ENCODE measurements around the gene ACVR2B.
"Not testable (repeated sequence)": the region's sequence is repeated elsewhere in the genome, so short reads cannot be mapped to it uniquely, and the experiment has no call there.

The ACVR2B gene

DNA sequence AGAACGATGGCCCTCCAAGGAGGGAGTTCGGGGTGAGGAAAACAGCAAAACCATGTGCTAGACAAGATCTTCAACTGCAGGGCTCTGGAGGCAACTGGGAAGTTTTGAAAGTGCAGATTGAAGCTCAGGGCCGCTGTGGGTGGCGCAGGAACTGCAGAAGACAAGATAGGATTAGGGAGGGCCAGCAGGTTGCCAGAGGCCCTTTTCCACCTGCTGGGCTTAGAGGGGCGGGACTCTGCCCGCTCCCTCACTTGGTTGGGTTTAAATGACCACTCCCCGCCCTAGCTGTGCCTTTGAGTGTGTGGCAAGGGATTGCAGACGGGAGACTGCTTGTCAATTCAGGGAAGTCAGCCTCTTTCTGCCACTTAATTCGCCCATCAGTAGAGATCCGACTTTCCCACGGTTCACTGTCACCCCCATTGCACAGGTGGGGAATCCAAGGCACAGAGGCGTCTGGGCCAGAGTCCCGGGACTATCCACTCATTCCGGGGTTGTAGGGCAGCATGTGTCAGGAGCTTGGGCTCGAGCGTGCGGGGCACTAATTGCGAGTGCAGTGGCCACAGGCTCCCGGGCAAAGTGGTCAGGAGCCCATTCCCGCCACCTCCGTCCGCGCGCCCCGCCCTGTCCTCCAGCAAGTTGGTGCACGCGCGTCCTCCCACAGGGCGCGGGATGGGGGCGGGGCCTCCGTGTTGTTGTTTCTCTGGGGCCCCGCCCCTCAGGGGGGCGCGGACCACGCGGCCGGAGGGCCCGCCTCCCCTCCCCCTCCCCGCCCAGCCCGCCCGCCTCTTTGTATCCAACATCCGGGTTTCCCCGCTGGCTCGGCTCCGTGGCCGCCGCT is at the start of gene ACVR2B:
Gene ACVR2B, plus strand, starts transcription at position 816 of the 838 bp plus-strand sequence. CDS start 433 bp downstream, outside the sequence.
- in situ Hi-C loops (cut with HindIII; ENCODE audit: low sequenced_read_pairs) = loop anchor here (25.0 kb wide), 1 partner anchor 91 kb away; no protein-coding TSS in a partner anchor

DNA sequence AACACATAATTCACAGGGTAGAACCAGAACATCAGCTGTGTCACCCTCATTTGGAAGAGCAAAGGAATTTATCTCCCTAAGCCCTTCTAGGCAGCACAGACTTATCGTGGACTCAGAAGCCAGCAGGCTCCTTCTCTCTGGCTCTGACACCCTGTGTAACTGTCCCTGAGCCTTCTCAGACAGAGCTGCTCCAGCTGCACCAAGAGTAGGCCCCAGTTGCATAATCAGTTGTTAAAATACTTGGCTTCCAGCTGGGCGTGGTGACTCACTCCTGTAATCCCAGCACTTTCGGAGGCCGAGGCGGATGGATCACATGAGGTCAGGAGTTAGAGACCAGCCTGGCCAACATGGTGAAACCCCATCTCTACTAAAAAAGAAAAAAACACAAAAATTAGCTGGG is 49.4 kb upstream of the ACVR2B start:
- in situ Hi-C loops (cut with HindIII; ENCODE audit: low sequenced_read_pairs) = no loop called here

GRCh38 chr3:38411591-38411990 is 42.1 kb upstream of the ACVR2B start:
- in situ Hi-C loops (cut with HindIII; ENCODE audit: low sequenced_read_pairs) = no loop called here

DNA sequence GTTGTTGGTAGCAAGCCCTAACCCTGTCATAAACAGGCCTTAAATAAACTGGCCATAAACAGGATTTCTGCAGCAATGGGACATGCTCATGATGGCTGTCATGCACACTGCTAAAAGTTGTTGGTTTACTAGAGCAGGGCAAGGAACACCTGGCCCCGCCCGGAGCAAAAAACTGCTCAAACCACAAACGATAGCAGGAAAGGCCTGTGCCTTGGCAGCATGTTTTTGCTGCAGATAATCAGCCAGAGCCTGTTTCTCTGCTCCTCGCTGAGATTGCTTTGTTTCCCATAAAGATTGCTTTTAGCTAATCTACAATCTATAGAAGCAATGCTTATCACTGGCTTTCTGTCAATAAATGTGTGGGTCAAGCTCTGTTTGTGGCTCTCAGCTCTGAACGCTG is 32.9 kb upstream of the ACVR2B start:
- in situ Hi-C loops (cut with HindIII; ENCODE audit: low sequenced_read_pairs) = not testable (repeated sequence)

DNA sequence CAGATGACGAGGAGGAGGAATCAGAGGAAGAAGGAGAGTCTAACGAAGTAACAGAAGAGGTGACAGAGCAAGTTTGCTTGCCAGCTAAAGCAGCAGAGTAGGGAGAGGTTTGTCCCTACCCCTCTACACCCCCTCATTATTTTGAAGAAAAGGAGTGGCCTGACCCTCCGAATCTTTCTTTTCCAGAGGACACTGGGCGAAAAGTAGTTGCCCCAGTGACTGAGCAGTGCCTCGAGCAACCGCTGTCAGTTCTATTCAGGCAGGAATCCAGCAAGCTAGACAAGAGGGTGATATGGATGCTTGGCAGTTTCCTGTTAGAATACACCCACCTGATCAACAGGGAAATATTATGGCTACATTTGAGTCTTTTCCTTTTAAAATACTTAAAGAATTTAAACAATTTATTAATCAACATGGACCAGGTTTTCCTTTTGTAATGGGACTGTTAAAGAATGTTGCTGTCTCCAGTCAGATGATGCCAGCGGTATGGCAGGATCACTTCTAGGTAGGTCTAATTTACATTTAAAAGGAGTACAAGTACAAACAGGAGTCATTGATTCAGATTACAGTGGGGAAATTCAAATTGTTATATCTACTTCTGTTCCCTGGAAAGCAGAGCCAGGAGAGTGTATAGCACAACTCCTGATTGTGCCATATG is 31.9 kb upstream of the ACVR2B start:
- in situ Hi-C loops (cut with HindIII; ENCODE audit: low sequenced_read_pairs) = no loop called here

- in situ Hi-C loops (cut with HindIII; ENCODE audit: low sequenced_read_pairs) = not testable (repeated sequence)
These were observed 26.8 kb upstream of the ACVR2B start for GRCh38 chr3:38426798-38427426.

DNA sequence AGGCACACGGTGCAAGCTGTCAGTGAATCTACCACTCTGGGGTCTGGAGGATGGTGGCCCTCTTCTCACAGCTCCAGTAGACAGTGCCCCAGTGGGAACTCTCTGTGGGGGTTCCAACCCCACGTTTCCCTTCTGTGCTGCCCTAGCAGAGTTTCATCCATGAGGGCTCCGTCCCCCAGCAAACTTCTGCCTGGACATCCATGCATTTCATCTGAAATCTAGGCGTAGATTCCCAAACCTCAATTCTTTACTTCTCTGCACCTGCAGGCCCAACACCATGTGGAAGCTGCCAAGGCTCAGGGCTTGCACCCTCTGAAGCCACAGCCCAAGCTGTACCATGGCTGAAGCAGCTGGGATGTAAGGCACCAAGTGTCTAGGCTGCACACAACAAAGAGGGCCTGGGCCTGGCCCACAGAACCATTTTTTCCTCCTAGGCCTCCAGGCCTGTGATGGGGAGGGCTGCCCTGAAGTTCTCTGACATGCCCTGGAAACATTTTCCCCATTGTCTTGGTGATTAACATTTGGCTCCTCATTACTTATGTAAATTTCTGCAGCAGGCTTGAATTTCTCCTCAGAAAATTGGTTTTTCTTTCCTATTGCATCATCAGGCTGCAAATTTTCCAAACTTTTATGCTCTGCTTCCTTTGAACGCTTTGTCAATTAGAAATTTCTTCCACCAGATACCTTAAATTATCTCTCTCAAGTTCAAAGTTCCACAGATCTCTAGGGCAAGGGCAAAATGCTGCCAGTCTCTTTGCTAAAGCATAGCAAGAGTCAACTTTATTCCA is 20.6 kb upstream of the ACVR2B start:
- in situ Hi-C loops (cut with HindIII; ENCODE audit: low sequenced_read_pairs) = not testable (repeated sequence)

- in situ Hi-C loops (cut with HindIII; ENCODE audit: low sequenced_read_pairs) = not testable (repeated sequence)
These were observed 20.0 kb upstream of the ACVR2B start for GRCh38 chr3:38433661-38434060.

DNA sequence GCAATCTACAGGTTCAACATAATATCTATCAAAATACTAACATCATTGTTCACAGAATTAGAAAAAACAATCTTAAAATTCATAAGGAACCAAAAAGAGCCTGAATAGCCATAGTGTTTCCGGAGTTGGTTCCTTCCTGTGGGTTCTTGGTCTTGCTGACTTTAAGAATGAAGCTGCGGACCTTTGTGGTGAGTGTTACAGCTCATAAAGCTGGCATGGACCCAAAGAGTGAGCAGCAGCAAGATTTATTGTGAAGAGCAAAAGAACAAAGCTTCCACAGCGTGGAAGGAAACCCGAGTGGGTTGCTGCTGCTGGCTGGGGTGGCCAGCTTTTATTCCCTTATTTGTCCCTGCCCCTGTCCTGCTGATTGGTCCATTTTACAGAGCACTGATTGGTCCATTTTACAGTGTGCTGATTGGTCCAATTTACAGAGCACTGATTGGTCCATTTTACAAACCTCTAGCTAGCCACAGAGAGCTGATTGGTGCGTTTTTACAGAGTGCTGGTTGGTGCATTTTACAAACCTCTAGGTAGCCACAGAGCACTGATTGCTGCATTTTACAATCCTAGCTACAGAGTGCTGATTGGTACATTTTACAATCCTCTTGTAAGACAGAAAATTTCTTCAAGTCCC is 15.1 kb upstream of the ACVR2B start:
- in situ Hi-C loops (cut with HindIII; ENCODE audit: low sequenced_read_pairs) = not testable (repeated sequence)

- in situ Hi-C loops (cut with HindIII; ENCODE audit: low sequenced_read_pairs) = not testable (repeated sequence)
These were observed 10.5 kb upstream of the ACVR2B start for GRCh38 chr3:38443205-38443604.

- in situ Hi-C loops (cut with HindIII; ENCODE audit: low sequenced_read_pairs) = no loop called here
These were observed 7.5 kb upstream of the ACVR2B start for GRCh38 chr3:38446085-38446686.

- in situ Hi-C loops (cut with HindIII; ENCODE audit: low sequenced_read_pairs) = no loop called here
These were observed 6.9 kb upstream of the ACVR2B start for GRCh38 chr3:38446812-38447211.

DNA sequence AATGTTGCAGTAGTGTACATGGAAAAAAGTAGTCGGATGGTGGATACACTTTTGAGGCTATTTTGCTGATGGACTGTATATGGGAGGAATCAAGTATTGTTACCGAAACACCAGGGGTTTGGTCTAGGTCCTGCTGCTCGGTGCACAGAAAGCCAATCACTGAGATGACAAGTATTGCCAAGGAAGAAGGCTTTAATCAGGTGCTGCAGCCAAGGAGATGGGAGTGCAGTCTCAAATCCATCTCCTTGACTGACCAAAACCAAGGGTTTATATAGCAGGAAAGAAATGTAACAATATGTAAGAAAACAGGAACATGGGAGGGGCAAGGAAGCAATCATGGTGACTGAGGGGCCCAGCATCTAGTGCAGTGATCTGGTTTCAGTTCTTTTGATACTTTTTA is 2.8 kb upstream of the ACVR2B start:
- in situ Hi-C loops (cut with HindIII; ENCODE audit: low sequenced_read_pairs) = loop anchor here (25.0 kb wide), 1 partner anchor 89 kb away; no protein-coding TSS in a partner anchor

DNA sequence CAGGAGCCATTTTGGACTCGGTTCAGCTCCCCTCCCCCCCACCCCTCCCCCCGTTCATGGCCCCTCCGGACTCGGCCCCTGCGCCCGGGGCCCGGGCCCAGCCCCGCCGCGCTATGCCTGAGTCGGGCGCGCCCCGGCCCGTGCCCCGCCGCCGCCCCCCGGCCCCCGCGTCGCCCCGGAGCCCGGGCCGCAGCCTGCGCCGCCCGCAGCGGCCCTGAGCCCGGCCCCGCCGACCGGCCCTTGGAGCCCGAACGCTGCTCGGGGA is 155 bp downstream of the ACVR2B start:
- in situ Hi-C loops (cut with HindIII; ENCODE audit: low sequenced_read_pairs) = loop anchor here (25.0 kb wide), 1 partner anchor 92 kb away; no protein-coding TSS in a partner anchor

DNA sequence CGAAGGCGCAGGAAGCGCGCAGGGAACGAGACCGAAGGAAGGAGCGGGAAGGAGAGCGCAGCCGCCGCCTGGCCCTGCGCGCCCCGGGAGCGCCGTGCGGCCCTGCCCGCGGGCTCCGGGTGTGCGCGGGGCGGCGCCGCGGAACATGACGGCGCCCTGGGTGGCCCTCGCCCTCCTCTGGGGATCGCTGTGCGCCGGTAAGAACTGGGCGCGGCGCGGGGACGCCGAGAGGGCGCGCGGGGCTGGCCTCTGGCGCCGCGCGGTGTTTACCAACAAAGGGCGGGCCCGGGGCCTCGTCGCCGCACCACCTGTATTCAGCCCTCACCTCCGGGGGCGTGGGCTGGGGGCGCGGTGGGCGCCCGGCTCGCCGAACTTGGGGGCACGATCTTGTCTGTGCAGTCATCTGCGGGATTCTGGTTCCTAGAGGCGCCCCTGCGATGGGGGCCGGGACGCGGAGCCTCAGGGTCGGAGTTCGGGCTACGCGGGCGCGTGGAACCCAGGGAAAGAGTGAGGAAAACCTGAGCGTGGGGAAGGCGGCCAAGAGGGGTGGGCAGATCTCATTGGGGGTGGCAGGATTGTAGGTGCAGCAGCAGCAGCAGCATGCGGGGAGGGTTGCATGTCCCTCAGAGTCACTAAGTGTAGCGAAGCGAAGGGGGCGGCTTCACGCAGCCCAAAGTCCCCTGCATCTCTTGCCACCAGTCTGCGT is 641 bp downstream of the ACVR2B start:
- in situ Hi-C loops (cut with HindIII; ENCODE audit: low sequenced_read_pairs) = loop anchor here (25.0 kb wide), 1 partner anchor 92 kb away; no protein-coding TSS in a partner anchor

- in situ Hi-C loops (cut with HindIII; ENCODE audit: low sequenced_read_pairs) = loop anchor here (25.0 kb wide), 1 partner anchor 93 kb away; no protein-coding TSS in a partner anchor
These were observed 1.4 kb downstream of the ACVR2B start for GRCh38 chr3:38454884-38455638.

GRCh38 chr3:38455639-38456430 is 2.1 kb downstream of the ACVR2B start:
- in situ Hi-C loops (cut with HindIII; ENCODE audit: low sequenced_read_pairs) = loop anchor here (25.0 kb wide), 1 partner anchor 94 kb away; no protein-coding TSS in a partner anchor
